GM19397 (cell line): ENCODE measurements around the gene ROR2.

Source experiments
- ATAC-seq: cut with Tn5 transposase; IDR thresholded peaks from one replicate; pipeline ENCODE4 v1.9.1; 2021; ENCODE audit warnings: mild to moderate bottlenecking, moderate library complexity; ENCODE audit not compliant: unreplicated experiment

ROR2 gene

GRCh38 chr9:91948597-91949391 is 1.2 kb downstream of the ROR2 start:
- no peak for ATAC-seq

- no peak for ATAC-seq
Measured at GRCh38 chr9:91948101-91948596, 1.9 kb downstream of the ROR2 start.

GRCh38 chr9:91946653-91947488 is 3.2 kb downstream of the ROR2 start:
- no peak for ATAC-seq

GRCh38 chr9:91946196-91946595 is 3.8 kb downstream of the ROR2 start:
- no peak for ATAC-seq

GRCh38 chr9:91945277-91946085 is 4.5 kb downstream of the ROR2 start:
- no peak for ATAC-seq

- no peak for ATAC-seq
Measured at GRCh38 chr9:91944711-91945110, 5.3 kb downstream of the ROR2 start.

GRCh38 chr9:91943478-91944470 is 6.3 kb downstream of the ROR2 start:
- ATAC-seq = no peak

- ATAC-seq = no peak
Measured at GRCh38 chr9:91942201-91942600, 7.8 kb downstream of the ROR2 start.

GRCh38 chr9:91939978-91940377 is 10.1 kb downstream of the ROR2 start:
- no peak for ATAC-seq

- no peak for ATAC-seq
Measured at GRCh38 chr9:91937727-91938126, 12.3 kb downstream of the ROR2 start.

GRCh38 chr9:91937056-91937455 is 13.0 kb downstream of the ROR2 start:
- no peak for ATAC-seq

GRCh38 chr9:91935805-91936514 is 14.1 kb downstream of the ROR2 start:
- no peak for ATAC-seq

GRCh38 chr9:91935066-91935749 is 14.8 kb downstream of the ROR2 start:
- ATAC-seq = no peak

- ATAC-seq = no peak
Measured at GRCh38 chr9:91934654-91935053, 15.4 kb downstream of the ROR2 start.

GRCh38 chr9:91933556-91934352 is 16.3 kb downstream of the ROR2 start:
- no peak for ATAC-seq

- ATAC-seq = no peak
Measured at GRCh38 chr9:91930475-91930874, 19.6 kb downstream of the ROR2 start.

- no peak for ATAC-seq
Measured at GRCh38 chr9:91929331-91929730, 20.7 kb downstream of the ROR2 start.
